Effector memory CD8-positive, alpha-beta T cell (primary cell): ENCODE results near the gene RPL11.
"Not testable (repeated sequence)": the region's sequence is repeated elsewhere in the genome, so short reads cannot be mapped to it uniquely, and the experiment has no call there.

Source experiments
- ATAC-seq: fragments of 150-1000 bp; cut with Tn5 transposase; replicated peaks from 2 replicates; pipeline ENCODE4 v1.10.0; 2021; ENCODE audit warnings: mild to moderate bottlenecking, moderate library complexity
- DNase-seq, 3 experiments: peaks; one replicate each; pipeline ENCODE4 v3.0.0; 2021
- H3K27ac Mint-ChIP-seq, 2 donors: one replicate each; pipeline ENCODE4 v1.8.0; 2022; ENCODE audit warnings: mild to moderate bottlenecking in 2 of 2, mixed read lengths in 2 of 2, moderate library complexity in 2 of 2
- H3K27me3 Mint-ChIP-seq, 2 donors: one replicate each; pipeline ENCODE4 v1.8.0; 2022; ENCODE audit warnings: mixed read lengths in 2 of 2
- H3K36me3 Mint-ChIP-seq: one replicate; pipeline ENCODE4 v1.8.0; 2022; ENCODE audit warnings: mild to moderate bottlenecking, moderate library complexity, mixed read lengths; ENCODE audit not compliant: insufficient read depth
- H3K4me1 Mint-ChIP-seq, 2 donors: one replicate each; pipeline ENCODE4 v1.8.0; 2022; ENCODE audit warnings: low read depth in 2 of 2, mixed read lengths in 2 of 2
- H3K4me3 Mint-ChIP-seq, 2 donors: one replicate each; pipeline ENCODE4 v1.8.0; 2022; ENCODE audit warnings: mild to moderate bottlenecking in 2 of 2, mixed read lengths in 2 of 2, moderate library complexity in 2 of 2
- H3K9me3 Mint-ChIP-seq, 2 donors: one replicate each; pipeline ENCODE4 v1.8.0; 2022; ENCODE audit warnings: mixed read lengths in 2 of 2
- total RNA-seq, 9 experiments: gene quantifications; one replicate each; lab custom pipeline; 2026; lab: John Stamatoyannopoulos, UW

The RPL11 gene
- total RNA-seq = 828 to 1,382 (median 1,178) reads per million in 9 experiments

- Mint-ChIP-seq H3K4me3 (peak within 1 kb of the TSS; percentile 93 to 95), H3K4me1 (peaks cover 40 to 46% of the 10 kb centered on the region in 2 donors), H3K9me3 (no peaks in the 10 kb centered on the region), H3K27ac (peak within 1 kb of the TSS; percentile 86 to 94), H3K36me3 (peaks cover 52% of the 10 kb centered on the region), H3K27me3 (no peaks in the 10 kb centered on the region)
- DNase-seq (peak; percentile 77 to 79 (median 78)), ATAC-seq (peak; percentile 98)
Measured at GRCh38 chr1:23691499-23692307, at the start of gene RPL11. TSS of gene RPL11 (plus strand) at chr1:23691806. CDS start at chr1:23691824, 18 bp downstream.

- no peak for ATAC-seq
- no peak for DNase-seq
- H3K4me1 Mint-ChIP-seq = no peaks in the 10 kb centered on the region
- H3K27me3 Mint-ChIP-seq = peaks cover 0 to 4% of the 10 kb centered on the region in 2 donors
- no peaks in the 10 kb centered on the region for H3K9me3 Mint-ChIP-seq
- H3K27ac Mint-ChIP-seq = no peak overlapping the region
- no peak overlapping the region for H3K4me3 Mint-ChIP-seq
- no peaks in the 10 kb centered on the region for H3K36me3 Mint-ChIP-seq
Measured at GRCh38 chr1:23643736-23644554, 47.7 kb upstream of the RPL11 start.

- no peak for DNase-seq
- no peak overlapping the region for H3K27ac Mint-ChIP-seq
- H3K27me3 Mint-ChIP-seq = no peaks in the 10 kb centered on the region
- ATAC-seq = no peak
- H3K4me3 Mint-ChIP-seq = no peak overlapping the region
- H3K36me3 Mint-ChIP-seq = peaks cover 4% of the 10 kb centered on the region
- no peaks in the 10 kb centered on the region for H3K4me1 Mint-ChIP-seq
- H3K9me3 Mint-ChIP-seq = no peaks in the 10 kb centered on the region
Measured at GRCh38 chr1:23644555-23644866, 47.1 kb upstream of the RPL11 start.

GRCh38 chr1:23645338-23645737 is 46.3 kb upstream of the RPL11 start:
- Mint-ChIP-seq H3K4me3 (no peak overlapping the region), H3K36me3 (peaks cover 4% of the 10 kb centered on the region), H3K4me1 (no peaks in the 10 kb centered on the region), H3K9me3 (no peaks in the 10 kb centered on the region), H3K27me3 (peaks cover 0 to 3% of the 10 kb centered on the region in 2 donors), H3K27ac (peak overlapping the region in 1 of 2 donors; percentile 36)
- no peak for DNase-seq
- no peak for ATAC-seq

GRCh38 chr1:23646091-23646490 is 45.5 kb upstream of the RPL11 start:
- no peak for ATAC-seq
- peaks cover 4% of the 10 kb centered on the region for H3K36me3 Mint-ChIP-seq
- DNase-seq = no peak
- H3K27ac Mint-ChIP-seq = no peak overlapping the region
- no peak overlapping the region for H3K4me3 Mint-ChIP-seq
- H3K9me3 Mint-ChIP-seq = no peaks in the 10 kb centered on the region
- H3K27me3 Mint-ChIP-seq = peaks cover 2 to 10% of the 10 kb centered on the region in 2 donors
- no peaks in the 10 kb centered on the region for H3K4me1 Mint-ChIP-seq

- Mint-ChIP-seq H3K9me3 (no peaks in the 10 kb centered on the region), H3K36me3 (peaks cover 4% of the 10 kb centered on the region)
Measured at GRCh38 chr1:23646541-23646940, 45.1 kb upstream of the RPL11 start.

GRCh38 chr1:23648576-23648975 is 43.0 kb upstream of the RPL11 start:
- no peak for ATAC-seq
- DNase-seq = no peak
- Mint-ChIP-seq H3K9me3 (no peaks in the 10 kb centered on the region), H3K27ac (no peak overlapping the region), H3K36me3 (peaks cover 4% of the 10 kb centered on the region), H3K27me3 (peaks cover 12 to 28% of the 10 kb centered on the region in 2 donors), H3K4me1 (no peaks in the 10 kb centered on the region), H3K4me3 (no peak overlapping the region)

More at GRCh38 chr1:23646541-23646940, 45.1 kb upstream of the RPL11 start:
- ATAC-seq (no peak), DNase-seq (no peak)
- no peak overlapping the region for H3K4me3 Mint-ChIP-seq
- H3K4me1 Mint-ChIP-seq = no peaks in the 10 kb centered on the region
- H3K27me3 Mint-ChIP-seq = peaks cover 6 to 15% of the 10 kb centered on the region in 2 donors
- no peak overlapping the region for H3K27ac Mint-ChIP-seq

- DNase-seq, H3K4me3 Mint-ChIP-seq, H3K9me3 Mint-ChIP-seq, H3K4me1 Mint-ChIP-seq, ATAC-seq, H3K36me3 Mint-ChIP-seq, H3K27ac Mint-ChIP-seq: not testable (repeated sequence)
- peaks cover 18 to 34% of the 10 kb centered on the region in 2 donors for H3K27me3 Mint-ChIP-seq
Measured at GRCh38 chr1:23649157-23649556, 42.4 kb upstream of the RPL11 start.

GRCh38 chr1:23650344-23650990 is 41.1 kb upstream of the RPL11 start:
- H3K27ac Mint-ChIP-seq = peak overlapping the region in 1 of 2 donors; percentile 12
- DNase-seq (no peak), ATAC-seq (no peak)
- peaks cover 18 to 43% of the 10 kb centered on the region in 2 donors for H3K27me3 Mint-ChIP-seq
- no peaks in the 10 kb centered on the region for H3K9me3 Mint-ChIP-seq
- no peaks in the 10 kb centered on the region for H3K4me1 Mint-ChIP-seq
- no peak overlapping the region for H3K4me3 Mint-ChIP-seq
- H3K36me3 Mint-ChIP-seq = peaks cover 4% of the 10 kb centered on the region

- Mint-ChIP-seq H3K4me3 (no peak overlapping the region), H3K4me1 (no peaks in the 10 kb centered on the region), H3K27ac (no peak overlapping the region), H3K36me3 (peaks cover 4% of the 10 kb centered on the region), H3K27me3 (peaks cover 18 to 43% of the 10 kb centered on the region in 2 donors), H3K9me3 (no peaks in the 10 kb centered on the region)
- ATAC-seq (no peak), DNase-seq (no peak)
Measured at GRCh38 chr1:23651069-23651808, 40.4 kb upstream of the RPL11 start.

- DNase-seq (peak; percentile 17 to 42 (median 33)), ATAC-seq (peak; percentile 64)
- Mint-ChIP-seq H3K36me3 (no peaks in the 10 kb centered on the region), H3K27me3 (peaks cover 6 to 36% of the 10 kb centered on the region in 2 donors), H3K4me3 (no peak overlapping the region), H3K4me1 (peaks cover 0 to 2% of the 10 kb centered on the region in 2 donors), H3K27ac (no peak overlapping the region), H3K9me3 (no peaks in the 10 kb centered on the region)
Measured at GRCh38 chr1:23657659-23658275, 33.8 kb upstream of the RPL11 start.

GRCh38 chr1:23660671-23661070 is 30.9 kb upstream of the RPL11 start:
- no peaks in the 10 kb centered on the region for H3K36me3 Mint-ChIP-seq
- H3K4me3 Mint-ChIP-seq = no peak overlapping the region
- H3K4me1 Mint-ChIP-seq = peaks cover 5% of the 10 kb centered on the region in 2 donors
- no peak for DNase-seq
- H3K27ac Mint-ChIP-seq = no peak overlapping the region
- H3K27me3 Mint-ChIP-seq = peaks cover 0 to 24% of the 10 kb centered on the region in 2 donors
- no peaks in the 10 kb centered on the region for H3K9me3 Mint-ChIP-seq
- no peak for ATAC-seq
